ENCODE results near the gene FOXA3.

FOXA3 gene

DNA sequence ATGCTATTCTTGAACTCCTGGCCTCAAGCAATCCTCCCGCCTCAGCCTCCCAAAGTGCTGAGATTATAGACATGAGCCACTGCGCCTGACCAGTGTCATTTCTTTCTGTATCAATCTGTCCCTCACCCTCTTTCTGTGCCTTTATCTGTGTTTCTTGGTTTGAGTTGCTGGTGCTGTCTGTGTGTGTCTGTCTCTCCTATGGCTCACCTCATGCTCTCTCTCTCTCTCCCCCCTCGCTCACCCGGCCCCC lies 12.0 kb downstream of the FOXA3 start:
- Histone ChIP-seq H3K4me2 (ENCODE audit: insufficient read depth, low read length) (no peak overlapping the region), H3K9ac (ENCODE audit: low read depth, low read length) (no peak overlapping the region), H2AFZ (ENCODE audit: low read depth, low read length) (no peak overlapping the region), H3K9me3 (ENCODE audit: insufficient read depth, low read length, severe bottlenecking) (no peaks in the 10 kb centered on the region), H3K36me3 (ENCODE audit: insufficient read depth, low read length) (no peaks in the 10 kb centered on the region), H4K20me1 (ENCODE audit: insufficient read depth, low read length) (peaks cover 2% of the 10 kb centered on the region; the same call in 1 of the 2 replicates), H3K27ac (ENCODE audit: low read length) (no peak overlapping the region), H3K4me1 (ENCODE audit: insufficient read depth, low read length) (no peaks in the 10 kb centered on the region), H3K79me2 (ENCODE audit: insufficient read depth, low read length) (no peaks in the 10 kb centered on the region), H3K27me3 (ENCODE audit: insufficient read depth, low read length, poor library complexity) (peaks cover 5% of the 10 kb centered on the region), H3K4me3 (ENCODE audit: low read depth in 1 of 2, low read length in 2 of 2) (no peak overlapping the region)
- DNase-seq = no peak
- TF ChIP-seq, protein P1, sequence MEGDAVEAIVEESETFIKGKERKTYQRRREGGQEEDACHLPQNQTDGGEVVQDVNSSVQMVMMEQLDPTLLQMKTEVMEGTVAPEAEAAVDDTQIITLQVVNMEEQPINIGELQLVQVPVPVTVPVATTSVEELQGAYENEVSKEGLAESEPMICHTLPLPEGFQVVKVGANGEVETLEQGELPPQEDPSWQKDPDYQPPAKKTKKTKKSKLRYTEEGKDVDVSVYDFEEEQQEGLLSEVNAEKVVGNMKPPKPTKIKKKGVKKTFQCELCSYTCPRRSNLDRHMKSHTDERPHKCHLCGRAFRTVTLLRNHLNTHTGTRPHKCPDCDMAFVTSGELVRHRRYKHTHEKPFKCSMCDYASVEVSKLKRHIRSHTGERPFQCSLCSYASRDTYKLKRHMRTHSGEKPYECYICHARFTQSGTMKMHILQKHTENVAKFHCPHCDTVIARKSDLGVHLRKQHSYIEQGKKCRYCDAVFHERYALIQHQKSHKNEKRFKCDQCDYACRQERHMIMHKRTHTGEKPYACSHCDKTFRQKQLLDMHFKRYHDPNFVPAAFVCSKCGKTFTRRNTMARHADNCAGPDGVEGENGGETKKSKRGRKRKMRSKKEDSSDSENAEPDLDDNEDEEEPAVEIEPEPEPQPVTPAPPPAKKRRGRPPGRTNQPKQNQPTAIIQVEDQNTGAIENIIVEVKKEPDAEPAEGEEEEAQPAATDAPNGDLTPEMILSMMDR (IDR thresholded peaks at IDR 0.05; ENCODE audit: borderline replicate concordance, extremely low read depth, low read length, poor library complexity, severe bottlenecking) = no peak
- no peak for TF ChIP-seq EZH2 (IDR thresholded peaks at IDR 0.05; ENCODE audit: borderline replicate concordance, low read depth, low read length, severe bottlenecking)
- 0 out of 3 replicates have a peak, but pooled peaks have one; percentile 44 for ATAC-seq (ENCODE audit: insufficient read depth, low read depth)

DNA sequence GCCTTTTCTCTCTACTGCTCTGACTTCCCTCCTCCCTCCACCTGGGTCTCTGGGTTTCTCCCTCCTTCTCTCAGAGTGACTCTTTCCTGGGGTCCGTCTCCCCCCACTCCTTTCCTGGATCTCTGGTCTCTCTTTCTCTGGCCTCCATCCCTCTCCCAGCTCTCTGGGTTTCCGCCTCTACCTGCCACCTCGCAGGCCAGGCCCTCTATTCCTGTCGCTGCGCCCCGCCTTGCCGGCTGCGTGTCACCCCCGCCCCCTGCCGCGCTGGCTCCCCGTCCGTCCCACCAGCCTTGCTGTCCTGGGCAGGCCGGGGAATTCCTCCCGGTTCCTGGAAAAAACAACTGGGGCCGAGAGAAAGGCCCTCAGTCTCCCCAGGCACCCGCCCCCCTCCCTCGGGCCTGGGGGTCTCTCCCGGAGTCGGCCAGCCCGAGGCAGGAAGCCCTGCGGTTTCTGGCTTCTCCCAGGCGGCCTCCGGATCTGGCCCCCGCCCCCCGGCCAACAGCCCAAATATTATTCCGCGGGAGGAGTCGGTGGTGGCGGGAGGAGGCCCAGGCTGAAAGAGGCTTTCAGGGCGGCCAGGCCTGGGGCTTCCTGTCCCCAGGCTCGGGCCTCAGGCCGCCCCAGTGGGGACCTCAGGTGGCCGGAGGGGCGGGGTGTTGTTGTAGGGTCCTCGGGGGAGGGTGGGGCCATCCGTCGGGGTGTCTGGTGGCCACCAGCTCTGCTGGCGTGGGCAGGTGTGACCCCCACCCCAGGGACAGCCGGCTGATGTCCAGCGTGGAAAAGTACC lies 12.5 kb downstream of the FOXA3 start:
- ATAC-seq (ENCODE audit: insufficient read depth, low read depth) (no peak), DNase-seq (no peak)
- Histone ChIP-seq H3K4me1 (ENCODE audit: insufficient read depth, low read length) (no peaks in the 10 kb centered on the region), H3K4me2 (ENCODE audit: insufficient read depth, low read length) (no peak overlapping the region), H2AFZ (ENCODE audit: low read depth, low read length) (no peak overlapping the region), H3K36me3 (ENCODE audit: insufficient read depth, low read length) (no peaks in the 10 kb centered on the region), H3K27me3 (ENCODE audit: insufficient read depth, low read length, poor library complexity) (peaks cover 5% of the 10 kb centered on the region), H3K9me3 (ENCODE audit: insufficient read depth, low read length, severe bottlenecking) (no peaks in the 10 kb centered on the region), H3K4me3 (ENCODE audit: low read depth in 1 of 2, low read length in 2 of 2) (no peak overlapping the region), H3K9ac (ENCODE audit: low read depth, low read length) (no peak overlapping the region), H3K79me2 (ENCODE audit: insufficient read depth, low read length) (no peaks in the 10 kb centered on the region), H4K20me1 (ENCODE audit: insufficient read depth, low read length) (peaks cover 6% of the 10 kb centered on the region; the same call in 1 of the 2 replicates), H3K27ac (ENCODE audit: low read length) (no peak overlapping the region)
- TF ChIP-seq EZH2 (IDR thresholded peaks at IDR 0.05; ENCODE audit: borderline replicate concordance, low read depth, low read length, severe bottlenecking) = no peak
- TF ChIP-seq, protein P1 (IDR thresholded peaks at IDR 0.05; ENCODE audit: borderline replicate concordance, extremely low read depth, low read length, poor library complexity, severe bottlenecking) = no peak

- Histone ChIP-seq H2AFZ (ENCODE audit: low read depth, low read length) (no peak overlapping the region), H3K9ac (ENCODE audit: low read depth, low read length) (no peak overlapping the region), H3K27ac (ENCODE audit: low read length) (no peak overlapping the region), H3K4me1 (ENCODE audit: insufficient read depth, low read length) (peaks cover 5% of the 10 kb centered on the region; the same call in 1 of the 2 replicates), H4K20me1 (ENCODE audit: insufficient read depth, low read length) (peaks cover 22% of the 10 kb centered on the region), H3K4me2 (ENCODE audit: insufficient read depth, low read length) (no peak overlapping the region), H3K79me2 (ENCODE audit: insufficient read depth, low read length) (peaks cover 3% of the 10 kb centered on the region), H3K4me3 (ENCODE audit: low read depth in 1 of 2, low read length in 2 of 2) (no peak overlapping the region), H3K9me3 (ENCODE audit: insufficient read depth, low read length, severe bottlenecking) (no peaks in the 10 kb centered on the region), H3K27me3 (ENCODE audit: insufficient read depth, low read length, poor library complexity) (peaks cover 5% of the 10 kb centered on the region), H3K36me3 (ENCODE audit: insufficient read depth, low read length) (peaks cover 10% of the 10 kb centered on the region; the same call in 1 of the 2 replicates)
- DNase-seq (no peak), ATAC-seq (ENCODE audit: insufficient read depth, low read depth) (no peak)
- TF ChIP-seq, protein P1 (IDR thresholded peaks at IDR 0.05; ENCODE audit: borderline replicate concordance, extremely low read depth, low read length, poor library complexity, severe bottlenecking) = no peak
- TF ChIP-seq EZH2 (IDR thresholded peaks at IDR 0.05; ENCODE audit: borderline replicate concordance, low read depth, low read length, severe bottlenecking) = no peak
These were observed 14.1 kb downstream of the FOXA3 start for GRCh38 chr19:45878043-45878794.
